ENCODE measurements around the gene GDA.

DNA sequence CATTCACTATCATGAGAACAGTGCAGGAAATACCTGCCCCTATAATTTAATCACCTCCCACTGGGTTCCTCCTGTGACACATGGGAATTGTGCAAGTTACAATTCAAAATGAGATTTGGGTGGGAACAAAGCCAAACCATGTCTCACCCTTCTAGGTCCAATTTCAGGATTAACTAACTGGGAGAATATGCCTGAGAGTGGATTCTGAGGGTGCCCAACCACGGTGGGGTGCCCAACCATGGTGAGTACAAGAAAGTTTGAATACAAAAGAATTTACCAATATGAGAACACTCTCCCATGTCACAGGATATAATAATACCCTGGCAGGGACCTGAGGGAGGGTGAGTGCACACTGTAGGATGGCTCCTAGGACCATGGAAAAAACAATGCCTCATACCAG lies 17.2 kb upstream of the GDA start:
- TF ChIP-seq POLR2AphosphoS5 (IDR thresholded peaks at IDR 0.05; ENCODE audit: low read depth, low read length) (no peak), FOXP2 (optimal IDR thresholded peaks at IDR 0.05; ENCODE audit: borderline replicate concordance, extremely low read depth, extremely low read length, insufficient read depth) (no peak), SIN3A (IDR thresholded peaks at IDR 0.05; ENCODE audit: borderline replicate concordance, insufficient read depth, low read length) (no peak)
- TF ChIP-seq, protein P1, sequence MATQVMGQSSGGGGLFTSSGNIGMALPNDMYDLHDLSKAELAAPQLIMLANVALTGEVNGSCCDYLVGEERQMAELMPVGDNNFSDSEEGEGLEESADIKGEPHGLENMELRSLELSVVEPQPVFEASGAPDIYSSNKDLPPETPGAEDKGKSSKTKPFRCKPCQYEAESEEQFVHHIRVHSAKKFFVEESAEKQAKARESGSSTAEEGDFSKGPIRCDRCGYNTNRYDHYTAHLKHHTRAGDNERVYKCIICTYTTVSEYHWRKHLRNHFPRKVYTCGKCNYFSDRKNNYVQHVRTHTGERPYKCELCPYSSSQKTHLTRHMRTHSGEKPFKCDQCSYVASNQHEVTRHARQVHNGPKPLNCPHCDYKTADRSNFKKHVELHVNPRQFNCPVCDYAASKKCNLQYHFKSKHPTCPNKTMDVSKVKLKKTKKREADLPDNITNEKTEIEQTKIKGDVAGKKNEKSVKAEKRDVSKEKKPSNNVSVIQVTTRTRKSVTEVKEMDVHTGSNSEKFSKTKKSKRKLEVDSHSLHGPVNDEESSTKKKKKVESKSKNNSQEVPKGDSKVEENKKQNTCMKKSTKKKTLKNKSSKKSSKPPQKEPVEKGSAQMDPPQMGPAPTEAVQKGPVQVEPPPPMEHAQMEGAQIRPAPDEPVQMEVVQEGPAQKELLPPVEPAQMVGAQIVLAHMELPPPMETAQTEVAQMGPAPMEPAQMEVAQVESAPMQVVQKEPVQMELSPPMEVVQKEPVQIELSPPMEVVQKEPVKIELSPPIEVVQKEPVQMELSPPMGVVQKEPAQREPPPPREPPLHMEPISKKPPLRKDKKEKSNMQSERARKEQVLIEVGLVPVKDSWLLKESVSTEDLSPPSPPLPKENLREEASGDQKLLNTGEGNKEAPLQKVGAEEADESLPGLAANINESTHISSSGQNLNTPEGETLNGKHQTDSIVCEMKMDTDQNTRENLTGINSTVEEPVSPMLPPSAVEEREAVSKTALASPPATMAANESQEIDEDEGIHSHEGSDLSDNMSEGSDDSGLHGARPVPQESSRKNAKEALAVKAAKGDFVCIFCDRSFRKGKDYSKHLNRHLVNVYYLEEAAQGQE (IDR thresholded peaks at IDR 0.05; ENCODE audit: insufficient read depth in 1 of 2, low read depth in 2 of 2, low read length in 2 of 2), result no peak

Data from PFSK-1 (cell line).